Measurements from ENCODE around the gene GLB1L.

GRCh38 chr2:219245148-219245898 lies at the start of gene GLB1L, which contains the start of gene STK16:
- TF ChIP-seq NFATC4 (CRISPR knock-in tag; IDR thresholded peaks at IDR 0.05) (no peak), CTCF (IDR thresholded peaks at IDR 0.05) (no peak), ZBTB21 (CRISPR knock-in tag; IDR thresholded peaks at IDR 0.05; ENCODE audit: borderline replicate concordance) (peak; percentile 79; the same call in 1 of the 2 replicates), ESRRA (CRISPR knock-in tag; IDR thresholded peaks at IDR 0.05; ENCODE audit: borderline replicate concordance) (0 out of 2 replicates have a peak, but pooled peaks have one; percentile 53), ZNF281 (CRISPR knock-in tag; IDR thresholded peaks at IDR 0.05) (0 out of 2 replicates have a peak, but pooled peaks have one; percentile 41), CREB1 (CRISPR knock-in tag; IDR thresholded peaks at IDR 0.05) (no peak; the same call in 1 of the 2 replicates), ELF4 (CRISPR knock-in tag; IDR thresholded peaks at IDR 0.05; ENCODE audit: low read depth) (no peak), E2F4 (CRISPR knock-in tag; IDR thresholded peaks at IDR 0.05; ENCODE audit: borderline replicate concordance, low read depth) (no peak), FOXP4 (CRISPR knock-in tag; IDR thresholded peaks at IDR 0.05) (0 out of 2 replicates have a peak, but pooled peaks have one; percentile 33)

Data from WTC11 (cell line).